Thyroid gland (tissue), 4 donors: ENCODE measurements around the gene VPS18.

Experiments
- CTCF ChIP-seq, 6 experiments: fragments of 200-600 bp in 3 of 6; fragments of 450-650 bp in 3 of 6; sonication (generic) in 3 of 6; IDR thresholded peaks; one replicate each; pipeline ENCODE4 v1.5.1; 2016 to 2019; ENCODE audit warnings: antibody characterized with exemption in 6 of 6, mild to moderate bottlenecking in 2 of 6, inconsistent platforms in 1 of 6, moderate library complexity in 1 of 6
- POLR2A ChIP-seq, 2 donors: fragments of 450-650 bp; IDR thresholded peaks; one replicate each; pipeline ENCODE4 v1.6.1; 2017; ENCODE audit warnings: antibody characterized with exemption in 2 of 2, mild to moderate bottlenecking in 2 of 2, moderate library complexity in 1 of 2

GRCh38 chr15:40901053-40901443 lies 6.8 kb downstream of the VPS18 start:
- TF ChIP-seq CTCF (IDR thresholded peaks at IDR 0.05) = no peak
- no peak for TF ChIP-seq POLR2A (IDR thresholded peaks at IDR 0.05)
